NB4 (cell line): ENCODE measurements around the gene SRPRB.

Source experiments
- DNase-seq: peaks from one replicate; pipeline ENCODE4 v3.0.0; 2010; ENCODE audit warnings: low read depth
- H3K4me3 ChIP-seq: one replicate; pipeline ENCODE4 v1.5.1; 2011; ENCODE audit warnings: mild to moderate bottlenecking, low read depth, low read length, moderate library complexity
- CTCF ChIP-seq: IDR thresholded peaks from one replicate; pipeline ENCODE4 v1.5.1; 2012; ENCODE audit warnings: low read depth, low read length
- MAX ChIP-seq: IDR thresholded peaks from 2 replicates; pipeline ENCODE4 v1.6.1; 2011; ENCODE audit warnings: low read depth, low read length
- MYC ChIP-seq: IDR thresholded peaks from 2 replicates; pipeline ENCODE4 v1.6.1; 2011; ENCODE audit warnings: low read depth, low read length
- POLR2A ChIP-seq: IDR thresholded peaks from 2 replicates; pipeline ENCODE4 v1.6.1; 2011; ENCODE audit warnings: mild to moderate bottlenecking; ENCODE audit not compliant: insufficient read length; ENCODE audit errors: extremely low read depth

SRPRB gene

DNA sequence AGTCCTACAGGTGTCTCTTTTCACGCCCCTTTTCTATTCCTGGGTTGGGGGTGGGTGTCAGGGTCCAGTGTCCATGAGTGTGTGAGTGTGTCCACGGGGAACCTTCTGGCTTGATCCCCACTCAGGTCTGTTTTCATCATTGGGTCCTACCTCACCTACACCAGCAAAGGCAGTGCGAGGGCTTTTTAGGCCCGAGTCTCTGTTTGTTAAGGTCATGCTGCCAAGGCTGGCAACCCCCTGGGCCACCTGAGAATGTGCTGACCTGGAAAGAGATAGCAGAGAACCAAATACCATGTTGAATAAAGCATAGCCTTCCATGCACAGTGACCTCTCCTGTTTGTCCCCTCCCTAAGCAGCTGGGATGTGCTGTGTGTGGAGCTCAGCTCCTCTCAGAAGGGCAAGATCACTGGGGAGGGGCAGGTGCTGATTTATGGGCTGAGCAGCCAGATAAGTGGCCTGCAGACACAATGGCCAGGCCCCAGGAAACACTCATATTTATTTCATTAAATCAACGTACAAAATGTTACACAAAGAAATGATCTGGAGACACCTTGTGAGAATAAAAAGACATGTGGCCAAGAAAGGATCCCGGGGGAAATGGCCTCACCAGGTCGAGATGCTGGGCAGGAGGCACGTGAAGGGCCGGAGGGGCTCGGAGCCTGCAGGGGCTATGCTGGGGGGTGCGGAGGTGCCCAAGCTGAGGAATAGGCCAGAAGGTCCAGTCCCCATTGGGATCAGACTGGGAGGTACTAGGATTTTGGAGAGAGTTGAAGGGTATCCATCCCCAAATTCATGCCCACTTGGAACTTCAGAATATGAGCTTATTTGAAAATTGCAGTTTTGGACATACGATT is 54.0 kb downstream of the SRPRB start:
- no peak overlapping the region for H3K4me3 ChIP-seq
- DNase-seq, result no peak
- TF ChIP-seq CTCF (no peak), MAX (no peak)

- no peak for DNase-seq
- no peak overlapping the region for H3K4me3 ChIP-seq
- TF ChIP-seq MYC (no peak), POLR2A (no peak), MAX (no peak), CTCF (no peak)
Observed at GRCh38 chr3:133860519-133860918, 54.9 kb downstream of the SRPRB start.

DNA sequence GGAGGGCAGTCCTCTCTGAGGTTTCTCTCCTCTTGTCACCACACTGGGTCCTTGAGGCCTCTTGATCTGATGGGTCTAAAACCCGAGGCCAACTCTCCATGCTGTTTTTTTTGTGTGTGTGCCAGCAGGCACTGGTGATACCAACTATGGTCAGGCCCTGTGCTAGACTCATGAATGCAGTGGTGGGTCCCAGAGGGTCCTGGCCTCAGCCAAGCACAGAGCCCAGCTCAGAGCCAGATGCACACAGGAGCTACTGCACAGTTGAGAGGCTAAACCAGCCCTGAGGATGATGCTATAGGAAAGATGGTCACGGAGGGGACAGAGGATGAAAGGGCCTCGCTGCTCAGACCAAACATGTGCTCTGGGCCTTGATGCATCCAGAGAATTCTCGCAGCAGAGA is 56.5 kb downstream of the SRPRB start:
- H3K4me3 ChIP-seq, result no peak overlapping the region
- DNase-seq, result no peak
- no peak for TF ChIP-seq MAX
- no peak for TF ChIP-seq CTCF
- TF ChIP-seq MYC, result no peak
- TF ChIP-seq POLR2A, result no peak

GRCh38 chr3:133863911-133864310 is 58.3 kb downstream of the SRPRB start:
- H3K4me3 ChIP-seq, result no peak overlapping the region
- no peak for TF ChIP-seq POLR2A
- TF ChIP-seq CTCF, result no peak
- no peak for TF ChIP-seq MAX
- TF ChIP-seq MYC, result no peak

DNA sequence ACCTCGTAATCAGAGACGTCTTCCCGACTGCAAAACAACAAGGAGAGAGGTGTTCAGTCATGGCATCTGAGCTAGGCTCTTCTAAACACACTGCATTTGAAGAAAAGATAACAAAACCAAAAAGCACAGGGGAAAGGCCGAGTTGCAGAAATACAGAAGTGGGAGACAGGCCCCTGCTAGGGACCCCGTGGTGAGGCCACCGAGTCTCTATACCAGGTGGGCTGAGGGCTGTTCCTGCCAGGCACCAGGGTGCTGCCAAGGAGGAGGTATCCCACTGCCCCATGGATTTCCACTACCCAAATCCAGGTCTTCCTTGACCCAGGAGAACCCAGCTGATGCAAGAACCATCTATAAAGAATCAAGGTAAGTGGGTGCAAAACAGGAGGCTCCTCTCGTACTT is 59.0 kb downstream of the SRPRB start:
- DNase-seq, result no peak
- no peak overlapping the region for H3K4me3 ChIP-seq
- TF ChIP-seq MAX (no peak), MYC (no peak), CTCF (no peak), POLR2A (no peak)

More at GRCh38 chr3:133863911-133864310, 58.3 kb downstream of the SRPRB start:
- DNase-seq, result peak; percentile 30
